Measurements from ENCODE around the gene METTL27.
"Not testable (repeated sequence)": the region's sequence is repeated elsewhere in the genome, so short reads cannot be mapped to it uniquely, and the experiment has no call there.

The METTL27 gene

GRCh38 chr7:73852500-73852899, 10.2 kb upstream of the METTL27 start:
- no peak for TF ChIP-seq POLR2A (IDR thresholded peaks at IDR 0.05; ENCODE audit: low read depth, low read length)
- FAIRE-seq (no peak), DNase-seq (ENCODE audit: insufficient read length, low spot score) (no peak)

DNA sequence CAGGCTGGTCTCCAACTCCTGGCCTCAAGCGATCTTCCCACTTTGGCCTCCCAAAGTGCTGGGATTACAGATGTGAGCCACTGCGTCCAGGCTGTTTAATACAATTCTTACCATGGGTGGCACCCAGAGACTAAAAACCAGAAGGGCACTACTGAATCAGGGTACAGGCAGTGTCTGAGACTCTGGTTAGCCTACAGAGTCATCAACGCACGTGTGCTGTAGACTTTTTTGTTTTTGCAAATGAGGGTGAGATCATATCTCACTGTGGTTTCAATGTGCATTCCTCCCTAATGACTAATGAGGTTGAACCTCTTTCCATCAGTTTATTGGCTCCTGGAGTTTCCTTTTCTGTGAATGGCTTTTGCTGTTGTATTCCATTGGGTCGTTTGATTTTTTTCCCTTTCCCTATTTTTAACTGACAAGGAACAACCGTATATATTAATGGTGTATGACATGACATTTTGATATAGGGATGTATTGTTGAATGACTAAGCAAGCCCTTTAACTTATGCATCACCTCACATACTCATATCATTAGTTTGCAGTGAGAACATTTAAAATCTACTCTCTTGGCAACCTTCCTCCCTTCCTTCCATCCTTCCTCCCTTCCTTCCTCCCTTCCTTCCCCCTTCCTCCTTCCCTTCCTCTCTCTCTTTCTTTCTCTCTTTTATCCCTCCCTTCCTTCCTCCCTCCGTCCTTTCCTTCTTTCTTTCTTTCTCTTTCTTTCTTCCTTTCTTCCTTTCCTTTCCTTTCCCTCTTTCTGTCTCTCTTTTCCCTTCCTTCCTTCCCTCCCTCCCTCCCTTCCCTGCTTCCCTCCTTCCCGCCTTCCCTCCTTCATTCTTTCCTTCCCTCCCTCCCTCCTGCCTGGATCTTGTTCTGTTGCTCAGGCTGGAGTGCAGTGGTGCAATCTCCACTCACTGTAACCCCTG, 9.4 kb upstream of the METTL27 start:
- 0 out of 2 replicates have a peak, but pooled peaks have one; percentile 19 for TF ChIP-seq POLR2A (IDR thresholded peaks at IDR 0.05; ENCODE audit: low read depth, low read length)
- DNase-seq (ENCODE audit: insufficient read length, low spot score) (peak; percentile 72), FAIRE-seq (peak; percentile 83)

DNA sequence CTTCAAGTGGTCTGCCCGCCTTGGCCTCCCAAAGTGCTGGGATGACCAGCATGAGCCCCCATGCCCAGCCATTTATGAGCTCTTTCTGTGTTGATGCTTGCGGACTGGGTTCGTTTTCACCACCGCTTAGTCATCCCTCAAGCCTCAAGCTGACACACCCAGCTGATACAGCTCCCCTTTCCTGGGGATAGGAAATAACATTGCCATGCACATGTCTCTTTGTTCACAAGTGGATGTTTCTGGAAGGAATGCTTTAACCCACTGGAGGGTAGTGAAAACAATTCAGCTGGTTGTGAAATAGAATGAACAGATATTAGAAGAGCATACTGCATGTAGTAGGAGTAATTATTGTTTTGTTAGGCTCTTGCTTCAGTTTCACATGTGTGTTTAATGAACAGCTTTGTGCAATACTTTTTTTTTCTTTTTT, 8.5 kb upstream of the METTL27 start:
- TF ChIP-seq POLR2A (IDR thresholded peaks at IDR 0.05; ENCODE audit: low read depth, low read length): no peak
- DNase-seq (ENCODE audit: insufficient read length, low spot score) (peak; percentile 71), FAIRE-seq (peak; percentile 65)

- FAIRE-seq (no peak), DNase-seq (ENCODE audit: insufficient read length, low spot score) (no peak)
- TF ChIP-seq POLR2A (IDR thresholded peaks at IDR 0.05; ENCODE audit: low read depth, low read length): no peak
Observed at GRCh38 chr7:73847941-73848723, 5.8 kb upstream of the METTL27 start.

GRCh38 chr7:73845701-73846195, 3.4 kb upstream of the METTL27 start:
- not testable (repeated sequence) for FAIRE-seq; DNase-seq (ENCODE audit: insufficient read length, low spot score)

DNA sequence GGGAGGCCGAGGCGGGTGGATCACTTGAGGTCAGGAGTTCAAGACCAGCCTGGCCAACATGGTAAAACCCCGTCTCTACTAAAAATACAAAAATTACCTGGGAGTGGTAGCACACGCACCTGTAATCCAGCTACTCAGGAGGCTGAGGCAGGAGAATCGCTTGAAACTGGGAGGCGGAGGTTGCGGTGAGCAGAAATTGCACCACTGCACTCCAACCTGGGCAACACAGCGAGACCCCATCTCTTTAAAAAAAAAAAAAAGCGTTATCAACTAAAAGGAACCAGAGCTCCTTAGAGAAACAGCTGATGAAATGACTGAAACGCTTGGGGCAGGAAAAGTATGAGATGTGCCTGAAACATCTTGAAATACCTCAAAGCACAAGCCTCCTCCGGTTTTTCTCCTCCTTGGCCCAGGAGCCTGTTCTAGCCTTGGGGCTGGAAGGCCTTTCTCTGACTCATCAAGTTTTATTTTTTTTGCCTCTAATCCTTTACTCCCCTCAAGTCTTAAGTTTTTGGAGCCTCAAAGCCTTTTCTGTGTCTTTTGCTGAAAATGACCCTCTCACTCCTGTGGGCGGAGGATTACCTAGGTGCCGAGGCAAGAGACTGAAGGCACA, 2.6 kb upstream of the METTL27 start:
- TF ChIP-seq POLR2A (IDR thresholded peaks at IDR 0.05; ENCODE audit: low read depth, low read length): no peak
- peak; percentile 49 for DNase-seq (ENCODE audit: insufficient read length, low spot score)
- FAIRE-seq: no peak

GRCh38 chr7:73844131-73844547, 1.8 kb upstream of the METTL27 start:
- DNase-seq (ENCODE audit: insufficient read length, low spot score): no peak
- no peak for TF ChIP-seq POLR2A (IDR thresholded peaks at IDR 0.05; ENCODE audit: low read depth, low read length)
- FAIRE-seq: no peak

- no peak for FAIRE-seq
- DNase-seq (ENCODE audit: insufficient read length, low spot score): no peak
- no peak for TF ChIP-seq POLR2A (IDR thresholded peaks at IDR 0.05; ENCODE audit: low read depth, low read length)
Observed at GRCh38 chr7:73841689-73842066, 638 bp downstream of the METTL27 start.

DNA sequence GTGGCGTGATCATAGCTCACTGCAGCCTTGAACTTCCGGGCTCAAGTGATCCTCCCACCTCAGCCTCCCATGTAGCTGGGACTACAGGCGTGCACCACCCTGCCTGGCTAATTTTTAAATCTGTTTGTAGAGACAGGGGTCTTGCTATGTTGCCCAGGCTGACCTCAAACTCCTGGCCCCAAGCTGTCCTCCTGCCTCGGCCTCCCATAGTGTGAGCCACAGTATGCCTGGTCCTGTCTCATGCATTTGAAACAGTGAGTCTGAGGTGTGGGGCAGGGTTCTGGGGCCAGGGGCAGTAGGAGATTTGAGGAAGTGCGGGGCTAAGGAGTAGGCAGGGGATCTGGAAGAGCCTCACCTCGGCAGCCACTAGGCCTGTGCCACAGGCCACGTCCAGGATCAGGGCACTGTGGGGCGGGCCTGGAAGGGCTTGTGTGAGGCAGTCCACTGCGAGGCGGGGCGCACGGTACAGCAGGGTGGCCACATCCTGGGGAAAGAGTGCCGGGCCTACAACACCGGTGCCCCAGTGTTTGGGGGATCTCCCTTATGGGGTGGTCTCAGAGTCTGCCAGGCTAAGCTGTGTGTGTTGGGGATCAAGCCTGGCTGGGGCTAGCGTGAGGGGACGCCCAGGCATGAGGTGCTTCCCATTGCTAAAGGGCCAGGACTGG, 1.5 kb downstream of the METTL27 start:
- DNase-seq (ENCODE audit: insufficient read length, low spot score) (no peak), FAIRE-seq (no peak)
- no peak for TF ChIP-seq POLR2A (IDR thresholded peaks at IDR 0.05; ENCODE audit: low read depth, low read length)

DNA sequence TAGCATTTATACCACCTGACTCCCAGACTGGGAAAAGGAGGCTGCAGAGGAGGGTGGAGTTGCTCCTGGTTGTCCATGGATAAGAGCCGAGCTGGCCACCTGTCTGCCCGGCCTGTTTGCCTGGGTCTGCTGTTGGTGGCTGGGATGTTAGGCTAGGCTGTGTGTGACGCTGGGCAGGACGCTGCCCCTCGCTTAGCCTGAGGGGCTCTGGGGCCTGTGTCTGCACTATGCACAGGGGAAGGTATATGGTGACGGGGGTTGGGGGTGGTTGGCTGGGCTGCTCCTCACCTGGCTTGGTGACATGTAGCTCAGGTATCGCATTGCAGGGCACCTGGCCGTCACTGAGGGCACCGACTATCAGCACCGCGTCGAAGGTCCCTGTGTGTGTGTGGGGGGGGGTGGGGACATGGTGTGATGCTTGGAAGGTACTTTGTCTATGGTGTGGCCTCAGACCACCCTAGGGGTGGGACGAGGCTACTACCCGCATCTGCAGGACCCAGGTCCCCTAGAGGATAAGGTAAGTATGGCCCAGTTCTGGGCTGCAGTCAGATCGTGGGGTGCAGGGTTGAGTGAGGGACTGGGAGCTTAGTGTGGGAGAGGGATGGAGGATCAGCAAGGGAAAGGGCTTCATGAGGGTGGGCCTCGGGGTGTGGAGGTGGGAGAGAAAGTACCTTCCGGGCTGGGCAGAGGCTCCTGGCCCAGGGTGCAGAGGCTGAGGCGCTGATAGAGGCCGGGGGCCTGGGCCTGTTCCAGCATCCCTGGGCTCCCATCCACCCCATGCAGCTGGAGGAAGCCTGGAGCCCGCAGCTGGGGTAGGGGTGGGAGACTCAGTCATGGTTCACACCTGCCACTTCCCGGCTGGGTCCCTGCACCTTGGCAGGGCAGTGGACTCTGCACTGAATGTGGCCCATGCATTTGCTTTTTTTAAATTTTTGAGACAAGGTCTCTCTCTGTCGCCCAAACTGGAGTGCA, 2.3 kb downstream of the METTL27 start:
- FAIRE-seq (no peak), DNase-seq (ENCODE audit: insufficient read length, low spot score) (no peak)
- TF ChIP-seq POLR2A (IDR thresholded peaks at IDR 0.05; ENCODE audit: low read depth, low read length): no peak

DNA sequence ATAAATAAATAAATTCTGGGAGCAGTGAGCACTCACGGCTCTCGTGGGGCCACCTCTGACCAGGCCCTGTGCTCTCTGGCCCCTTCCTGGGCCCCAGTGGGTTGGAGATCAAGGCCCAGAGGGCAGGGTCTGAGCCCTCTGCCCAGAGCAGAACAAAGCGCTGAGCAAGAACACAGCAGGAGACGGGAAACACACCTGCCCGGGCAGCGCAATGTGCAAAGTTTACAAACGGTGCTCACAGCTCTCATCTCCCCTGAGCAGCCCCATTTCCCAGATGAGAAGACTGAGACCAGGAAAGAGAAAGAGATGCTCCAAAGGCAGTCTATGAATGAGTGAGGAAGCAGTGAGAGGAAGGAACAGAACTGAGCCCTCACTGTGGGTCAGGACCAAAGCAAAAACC, 3.0 kb downstream of the METTL27 start:
- TF ChIP-seq POLR2A (IDR thresholded peaks at IDR 0.05; ENCODE audit: low read depth, low read length): no peak
- DNase-seq (ENCODE audit: insufficient read length, low spot score): no peak

GRCh38 chr7:73838642-73839041, 3.7 kb downstream of the METTL27 start:
- DNase-seq (ENCODE audit: insufficient read length, low spot score) (no peak), FAIRE-seq (no peak)
- TF ChIP-seq POLR2A (IDR thresholded peaks at IDR 0.05; ENCODE audit: low read depth, low read length): no peak

More for the DNA sequence above, 3.0 kb downstream of the METTL27 start:
- FAIRE-seq: no peak

DNA sequence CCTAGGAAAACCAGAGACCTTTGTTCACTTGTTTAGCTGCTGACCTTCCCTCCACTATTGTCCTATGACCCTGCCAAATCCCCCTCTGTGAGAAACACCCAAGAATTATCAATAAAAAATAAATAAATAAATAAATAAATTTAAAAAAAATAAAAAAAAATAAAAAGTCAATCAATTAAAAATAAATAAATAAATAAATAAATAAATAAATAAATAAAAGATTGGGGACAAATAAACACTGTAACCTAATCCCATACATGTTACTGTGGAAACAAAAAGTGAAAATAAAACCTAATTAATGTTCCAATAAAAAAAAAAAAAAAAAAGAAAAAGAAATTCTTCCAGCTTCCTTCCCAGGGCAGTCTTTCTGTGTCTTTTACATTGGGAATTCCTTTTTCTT, 5.1 kb downstream of the METTL27 start:
- DNase-seq (ENCODE audit: insufficient read length, low spot score); FAIRE-seq: not testable (repeated sequence)
